C4-2B (cell line): ENCODE results near the gene UBASH3B.

ENCODE experiments used
- H3K27ac ChIP-seq: fragments of 450-650 bp; 2 replicates; pipeline ENCODE4 v1.5.1; 2017
- CTCF ChIP-seq: fragments of 450-650 bp; conservative IDR thresholded peaks from 2 replicates; pipeline ENCODE4 v1.5.1; 2017; ENCODE audit warnings: mild to moderate bottlenecking
- ZFX ChIP-seq: fragments of 450-650 bp; IDR thresholded peaks from 2 replicates; pipeline ENCODE4 v1.6.1; 2017

The UBASH3B gene

GRCh38 chr11:122720107-122720881 is 64.8 kb downstream of the UBASH3B start:
- TF ChIP-seq CTCF, result no peak
- no peak for TF ChIP-seq ZFX
- no peak overlapping the region for H3K27ac ChIP-seq

- TF ChIP-seq CTCF, result no peak
- no peak for TF ChIP-seq ZFX
- H3K27ac ChIP-seq, result no peak overlapping the region
Measured at GRCh38 chr11:122721201-122721963, 65.9 kb downstream of the UBASH3B start.

GRCh38 chr11:122721964-122722266 is 66.4 kb downstream of the UBASH3B start:
- H3K27ac ChIP-seq, result no peak overlapping the region
- TF ChIP-seq CTCF (no peak), ZFX (no peak)

- H3K27ac ChIP-seq, result no peak overlapping the region
Measured at GRCh38 chr11:122723106-122723505, 67.6 kb downstream of the UBASH3B start.

GRCh38 chr11:122723576-122723975 is 68.1 kb downstream of the UBASH3B start:
- H3K27ac ChIP-seq, result no peak overlapping the region
- TF ChIP-seq ZFX (no peak), CTCF (no peak)

More at GRCh38 chr11:122723106-122723505, 67.6 kb downstream of the UBASH3B start:
- no peak for TF ChIP-seq CTCF
- TF ChIP-seq ZFX, result no peak

GRCh38 chr11:122724520-122724919 is 69.0 kb downstream of the UBASH3B start:
- TF ChIP-seq CTCF (no peak), ZFX (no peak)
- H3K27ac ChIP-seq, result no peak overlapping the region

- no peak overlapping the region for H3K27ac ChIP-seq
- TF ChIP-seq CTCF (no peak), ZFX (no peak)
Measured at GRCh38 chr11:122726028-122726427, 70.5 kb downstream of the UBASH3B start.
